DOHH2 (cell line): Measurements from ENCODE around the gene CROCC.

Experiments used
- EZH2phosphoT487 ChIP-seq: fragments of 200-600 bp; sonication (generic); IDR thresholded peaks from 2 replicates; pipeline ENCODE4 v1.6.1; 2017; ENCODE audit warnings: borderline replicate concordance, mild to moderate bottlenecking, antibody characterized with exemption, low read length, moderate library complexity, mixed read lengths
- TF ChIP-seq, protein P1 (sequence below): fragments of 200-600 bp; sonication (generic); IDR thresholded peaks from one replicate; pipeline ENCODE4 v1.5.1; 2014; ENCODE audit warnings: antibody characterized with exemption, mild to moderate bottlenecking, low read depth, low read length; ENCODE audit not compliant: poor library complexity, severe bottlenecking

- TF ChIP-seq EZH2phosphoT487 = no peak
- TF ChIP-seq, protein P1, sequence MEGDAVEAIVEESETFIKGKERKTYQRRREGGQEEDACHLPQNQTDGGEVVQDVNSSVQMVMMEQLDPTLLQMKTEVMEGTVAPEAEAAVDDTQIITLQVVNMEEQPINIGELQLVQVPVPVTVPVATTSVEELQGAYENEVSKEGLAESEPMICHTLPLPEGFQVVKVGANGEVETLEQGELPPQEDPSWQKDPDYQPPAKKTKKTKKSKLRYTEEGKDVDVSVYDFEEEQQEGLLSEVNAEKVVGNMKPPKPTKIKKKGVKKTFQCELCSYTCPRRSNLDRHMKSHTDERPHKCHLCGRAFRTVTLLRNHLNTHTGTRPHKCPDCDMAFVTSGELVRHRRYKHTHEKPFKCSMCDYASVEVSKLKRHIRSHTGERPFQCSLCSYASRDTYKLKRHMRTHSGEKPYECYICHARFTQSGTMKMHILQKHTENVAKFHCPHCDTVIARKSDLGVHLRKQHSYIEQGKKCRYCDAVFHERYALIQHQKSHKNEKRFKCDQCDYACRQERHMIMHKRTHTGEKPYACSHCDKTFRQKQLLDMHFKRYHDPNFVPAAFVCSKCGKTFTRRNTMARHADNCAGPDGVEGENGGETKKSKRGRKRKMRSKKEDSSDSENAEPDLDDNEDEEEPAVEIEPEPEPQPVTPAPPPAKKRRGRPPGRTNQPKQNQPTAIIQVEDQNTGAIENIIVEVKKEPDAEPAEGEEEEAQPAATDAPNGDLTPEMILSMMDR = no peak
Measured at GRCh38 chr1:16926491-16927073, 4.9 kb downstream of the CROCC start.
